Adipose tissue (tissue), 3 donors: ENCODE data around the gene GOLGA1. TPM values are rescaled to one million over a fixed set of nuclear protein-coding genes. Genes with fewer than 3 reads are reported as not detected.
"Not testable (repeated sequence)": the region's sequence is repeated elsewhere in the genome, so short reads cannot be mapped to it uniquely, and the experiment has no call there.

ENCODE experiments used
- H3K27ac ChIP-seq: one replicate; pipeline ENCODE4 v1.5.1; 2013; ENCODE audit warnings: low read depth, low read length
- WGBS, 3 donors: extraction: QIAGEN DNeasy Blood & Tissue Kit; methylation state at CpG; one replicate each; pipeline ENCODE4 v1.1.7; 2013; 5-methylcytosine and 5-hydroxymethylcytosine counted together
- polyA plus RNA-seq, 3 donors: library from polyadenylated mRNA; stranded (reverse); fragments of 200-250 nt; gene quantifications; one replicate each; pipeline ENCODE4 v1.2.3, GENCODE V29; 2013
- donor health status: healthy with polysubstance abuse.
- donor health status: Bipolar disorder and iron deficiency.
- donor health status: healthy.

GOLGA1 gene, protein sequence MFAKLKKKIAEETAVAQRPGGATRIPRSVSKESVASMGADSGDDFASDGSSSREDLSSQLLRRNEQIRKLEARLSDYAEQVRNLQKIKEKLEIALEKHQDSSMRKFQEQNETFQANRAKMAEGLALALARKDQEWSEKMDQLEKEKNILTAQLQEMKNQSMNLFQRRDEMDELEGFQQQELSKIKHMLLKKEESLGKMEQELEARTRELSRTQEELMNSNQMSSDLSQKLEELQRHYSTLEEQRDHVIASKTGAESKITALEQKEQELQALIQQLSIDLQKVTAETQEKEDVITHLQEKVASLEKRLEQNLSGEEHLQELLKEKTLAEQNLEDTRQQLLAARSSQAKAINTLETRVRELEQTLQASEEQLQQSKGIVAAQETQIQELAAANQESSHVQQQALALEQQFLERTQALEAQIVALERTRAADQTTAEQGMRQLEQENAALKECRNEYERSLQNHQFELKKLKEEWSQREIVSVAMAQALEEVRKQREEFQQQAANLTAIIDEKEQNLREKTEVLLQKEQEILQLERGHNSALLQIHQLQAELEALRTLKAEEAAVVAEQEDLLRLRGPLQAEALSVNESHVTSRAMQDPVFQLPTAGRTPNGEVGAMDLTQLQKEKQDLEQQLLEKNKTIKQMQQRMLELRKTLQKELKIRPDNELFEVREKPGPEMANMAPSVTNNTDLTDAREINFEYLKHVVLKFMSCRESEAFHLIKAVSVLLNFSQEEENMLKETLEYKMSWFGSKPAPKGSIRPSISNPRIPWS
- 10 to 100 TPM in 1 of 3 donors, 1 to 10 TPM in 2; 6.4 to 10.0 (median 8.2) TPM for polyA plus RNA-seq

DNA sequence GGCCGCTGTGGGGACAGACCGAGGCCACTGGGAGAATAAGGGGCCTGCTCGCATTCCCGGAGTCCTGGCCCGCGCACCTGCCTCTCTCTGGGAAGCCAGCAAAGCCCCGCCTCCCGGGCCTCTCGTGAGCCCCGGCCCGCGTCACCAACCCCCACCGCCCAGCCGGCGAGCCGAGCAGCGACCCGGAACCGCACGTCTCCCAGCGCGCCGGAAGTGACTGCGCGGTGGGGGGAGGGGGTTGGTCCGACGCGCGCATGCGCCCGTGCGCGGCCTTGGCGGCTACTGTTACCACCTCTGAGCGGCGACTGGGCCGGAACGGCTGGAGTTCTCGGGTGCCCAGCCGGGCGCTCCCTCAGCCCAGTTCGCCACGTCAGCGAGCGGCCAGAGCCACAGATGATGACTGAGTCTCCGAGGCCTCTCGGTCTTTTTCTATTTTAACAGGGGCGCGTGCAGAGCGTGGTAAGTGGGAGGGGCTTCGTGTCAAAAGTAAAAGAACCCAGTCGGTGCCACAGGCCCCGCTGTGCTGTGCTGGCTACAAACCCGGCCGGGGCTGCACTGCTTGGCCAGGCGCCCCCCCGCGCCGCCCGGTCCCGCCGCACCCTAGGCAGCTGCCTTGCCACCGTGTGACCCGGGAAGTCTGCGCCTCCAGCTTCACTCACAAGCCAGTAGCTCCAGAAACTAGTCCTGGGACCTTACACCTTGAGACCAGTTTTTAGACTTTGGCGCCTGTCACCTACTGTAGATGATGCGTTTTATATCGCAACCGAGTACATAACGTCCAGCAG lies at the start of gene GOLGA1:
GOLGA1 (minus strand) TSS at position 190 of the 785 bp plus-strand sequence. CDS start 2,372 bp downstream, outside the sequence.
- 0 to 1% (median 1%) methylated on average over 52 to 70 of the region's 70 CpGs for WGBS, 3 donors
- H3K27ac ChIP-seq: peak within 1 kb of the TSS; percentile 87

DNA sequence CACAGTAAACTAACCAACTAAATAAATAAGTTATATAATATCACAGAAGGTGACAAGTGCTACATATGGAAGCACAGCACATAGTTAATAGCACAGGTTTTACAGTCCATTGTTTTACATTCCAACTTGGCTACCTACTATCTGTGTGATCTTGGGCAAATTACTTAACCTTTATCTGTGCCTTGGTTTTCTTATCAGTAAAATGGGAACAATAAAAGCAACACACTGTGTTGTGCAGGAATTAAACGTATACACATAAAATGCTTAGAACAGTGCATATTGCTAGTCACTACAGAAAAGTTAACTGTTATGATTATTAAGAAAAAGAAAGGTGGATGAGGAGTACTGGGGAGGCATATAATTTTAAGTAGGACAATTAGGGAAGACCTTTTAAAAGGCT lies 42.8 kb upstream of the GOLGA1 start:
- WGBS, 3 donors: 81 to 95% (median 91%) methylated on average over 1 of the region's 1 CpG

DNA sequence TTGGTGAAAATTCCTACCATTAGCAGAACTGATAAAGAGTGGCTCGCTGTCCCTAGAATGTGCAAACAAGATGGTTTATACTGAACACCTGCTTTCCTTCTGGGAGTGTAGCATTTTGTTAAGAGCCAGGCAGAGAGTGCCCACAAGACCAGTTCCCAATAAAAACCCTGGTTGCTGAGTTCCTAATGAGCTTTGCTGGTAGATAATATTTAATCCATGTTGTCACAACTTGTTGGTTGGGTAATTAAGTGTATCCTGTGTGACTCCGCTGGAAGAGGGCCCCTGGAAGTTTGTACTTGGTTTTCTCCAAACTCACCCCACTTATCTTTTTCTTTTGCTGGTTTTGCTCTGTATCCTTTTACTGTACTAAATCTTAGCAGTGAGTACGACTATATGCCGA lies 39.5 kb upstream of the GOLGA1 start:
- H3K27ac ChIP-seq: no peak overlapping the region
- 74 to 90% (median 89%) methylated on average over 4 of the region's 4 CpGs for WGBS, 3 donors

More for the DNA sequence above, 42.8 kb upstream of the GOLGA1 start:
- no peak overlapping the region for H3K27ac ChIP-seq

DNA sequence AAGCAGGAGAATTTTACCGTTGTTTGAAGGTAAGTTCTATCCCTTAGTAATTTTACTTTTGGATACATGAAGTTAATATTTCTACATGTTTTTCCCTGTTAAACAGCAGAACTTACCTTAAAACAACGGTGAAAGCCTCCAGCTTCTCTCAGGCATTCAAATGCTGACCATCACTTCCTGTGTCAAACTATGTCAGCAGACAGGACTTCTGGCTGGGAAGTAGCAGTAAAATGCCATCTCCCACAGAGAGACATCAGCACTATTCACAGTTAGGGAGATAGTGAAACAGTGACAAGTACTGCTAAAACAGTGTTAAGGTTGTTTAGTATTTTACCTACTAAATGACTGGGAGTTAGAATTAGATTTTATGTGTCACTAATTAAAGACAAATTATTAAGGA lies 34.2 kb upstream of the GOLGA1 start:
- 48 to 63% (median 61%) methylated on average over 2 of the region's 2 CpGs for WGBS, 3 donors
- no peak overlapping the region for H3K27ac ChIP-seq

DNA sequence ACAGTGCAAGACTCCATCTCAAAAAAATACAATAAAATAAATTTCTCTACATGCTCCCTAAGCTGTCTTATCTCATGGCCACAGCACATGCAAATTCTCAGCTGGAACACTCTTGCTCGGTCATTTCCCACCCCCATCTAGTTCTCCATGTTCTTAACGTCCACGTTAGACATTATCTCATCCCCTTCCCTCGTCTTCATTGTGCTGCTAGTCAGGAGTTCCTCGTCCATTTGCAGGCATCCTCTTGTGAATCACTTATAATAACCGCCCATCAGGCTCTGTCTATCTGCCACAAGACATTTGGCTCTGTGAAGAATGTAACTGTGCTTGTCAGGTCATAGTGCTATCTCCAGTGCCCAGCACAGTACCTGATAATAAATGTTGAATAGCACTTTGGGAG lies 32.9 kb upstream of the GOLGA1 start:
- no peak overlapping the region for H3K27ac ChIP-seq
- 93 to 97% (median 93%) methylated on average over 6 of the region's 6 CpGs for WGBS, 3 donors

DNA sequence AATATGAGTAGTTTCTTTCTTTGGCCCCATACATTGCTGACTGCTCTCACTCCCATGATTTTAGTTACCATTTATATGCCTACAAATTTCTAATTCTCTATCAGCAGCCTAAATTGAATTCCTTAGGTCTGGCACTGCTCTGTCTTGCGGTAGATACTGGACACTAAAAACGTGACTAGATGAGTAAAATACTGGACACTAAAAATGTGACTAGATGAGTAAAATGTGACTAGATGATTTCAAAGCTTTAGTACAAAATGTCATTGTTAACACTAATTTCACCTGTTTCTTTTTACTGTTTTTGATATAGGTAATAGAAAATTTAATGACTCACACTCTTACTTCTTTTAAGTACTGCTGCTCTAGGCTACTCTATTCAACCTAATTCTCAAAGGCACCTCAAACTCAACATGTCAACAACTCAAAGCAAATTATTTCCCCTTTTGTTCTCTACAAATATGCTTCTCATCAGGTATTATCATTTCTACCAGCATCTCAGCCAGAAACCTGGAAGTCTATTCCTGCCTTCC lies 31.4 kb upstream of the GOLGA1 start:
- no peak overlapping the region for H3K27ac ChIP-seq

DNA sequence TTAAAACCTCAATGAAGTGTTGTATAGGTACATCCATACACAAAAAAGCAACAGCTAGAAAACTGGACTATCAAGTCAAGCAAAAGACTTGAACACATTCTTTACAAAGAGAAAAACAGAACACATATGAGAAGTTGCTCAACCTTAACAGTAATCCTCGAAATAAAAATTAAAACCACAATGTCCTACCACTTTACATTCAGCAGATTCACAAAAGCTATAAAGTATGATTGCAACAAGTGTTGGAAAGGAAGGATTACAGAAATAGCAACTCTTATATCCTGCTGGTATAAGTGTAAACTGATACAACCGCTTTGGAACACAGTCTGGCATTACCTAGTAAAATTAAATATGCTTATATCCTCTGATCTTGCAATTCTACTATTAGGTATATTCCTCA lies 28.5 kb upstream of the GOLGA1 start:
- H3K27ac ChIP-seq: no peak overlapping the region
- WGBS, 3 donors: 55 to 86% (median 62%) methylated on average over 2 of the region's 2 CpGs

More for the DNA sequence above, 31.4 kb upstream of the GOLGA1 start:
- WGBS, 3 donors: 94 to 99% (median 97%) methylated on average over 2 of the region's 2 CpGs

DNA sequence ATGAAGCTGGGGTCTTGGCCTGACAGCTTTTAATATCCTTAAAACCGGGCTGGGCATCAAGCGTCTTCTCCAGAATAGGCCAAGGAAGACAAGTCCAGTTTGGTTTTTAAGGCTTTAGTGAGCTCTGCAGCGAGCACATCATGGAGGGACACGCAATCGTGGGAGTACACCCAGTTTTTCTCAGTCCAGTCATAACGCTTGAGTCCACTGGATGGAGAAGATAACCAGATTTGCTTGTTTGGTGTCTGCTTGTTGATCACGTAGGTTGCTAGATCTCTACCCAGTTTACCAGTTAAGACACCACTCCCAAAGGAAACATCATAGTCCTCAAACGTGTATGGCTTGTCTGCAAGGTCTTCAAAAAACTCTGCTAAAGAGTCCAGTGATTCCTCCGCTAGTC lies 27.4 kb upstream of the GOLGA1 start:
- no peak overlapping the region for H3K27ac ChIP-seq
- 91 to 93% (median 93%) methylated on average over 9 of the region's 9 CpGs for WGBS, 3 donors

DNA sequence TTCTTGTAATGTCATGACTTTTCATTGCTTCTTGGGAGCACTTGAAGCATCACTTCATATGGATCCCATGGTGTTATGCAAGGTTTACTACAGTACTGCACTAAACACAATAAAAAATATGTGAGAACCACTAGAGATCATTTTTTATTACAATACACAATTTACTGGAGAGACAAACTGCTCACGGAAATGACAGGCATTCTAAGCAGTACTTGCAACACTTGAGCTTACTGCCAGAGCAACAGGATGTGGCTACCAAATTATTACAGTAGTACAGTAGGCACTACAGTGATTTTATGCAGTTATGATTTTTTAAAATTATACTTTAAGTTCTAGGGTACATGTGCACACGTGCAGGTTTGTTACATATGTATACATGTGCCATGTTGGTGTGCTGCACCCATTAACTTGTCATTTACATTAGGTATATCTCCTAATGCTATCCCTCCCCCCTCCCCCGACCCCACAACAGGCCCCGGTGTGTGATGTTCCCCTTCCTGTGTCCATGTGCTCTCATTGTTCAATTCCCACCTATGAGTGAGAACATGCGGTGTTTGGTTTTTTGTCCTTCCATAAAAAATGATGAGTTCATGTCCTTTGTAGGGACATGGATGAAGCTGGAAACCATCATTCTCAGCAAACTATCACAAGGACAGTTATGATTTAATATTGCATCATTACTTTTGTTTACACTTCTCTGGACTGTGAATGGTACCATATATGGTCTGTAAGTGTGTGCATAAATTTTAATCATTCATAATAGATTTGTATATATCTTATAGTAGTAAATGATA lies 25.1 kb upstream of the GOLGA1 start:
- not testable (repeated sequence) for H3K27ac ChIP-seq
- 50 to 72% (median 51%) methylated on average over 5 of the region's 5 CpGs for WGBS, 3 donors

DNA sequence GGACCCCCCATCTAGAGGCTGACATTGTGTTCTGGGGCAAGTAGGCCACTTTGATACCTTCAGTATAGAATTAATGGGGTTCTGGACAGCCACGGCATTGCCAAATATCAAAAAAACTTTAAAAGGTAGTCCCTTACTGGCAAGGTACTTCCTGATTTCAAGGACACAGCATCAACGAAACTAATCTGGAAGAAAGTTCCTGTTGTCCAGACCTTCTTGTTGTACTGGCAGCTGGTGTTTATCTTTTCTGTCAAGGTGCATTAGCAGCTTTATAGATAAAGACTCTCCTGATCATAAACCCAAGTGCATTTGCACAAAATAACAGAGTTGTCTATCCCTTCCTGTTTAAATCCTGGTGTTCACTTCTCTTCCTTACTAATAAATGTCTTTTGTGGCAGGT lies 23.7 kb upstream of the GOLGA1 start:
- 19 to 51% (median 31%) methylated on average over 2 of the region's 2 CpGs for WGBS, 3 donors
- no peak overlapping the region for H3K27ac ChIP-seq

DNA sequence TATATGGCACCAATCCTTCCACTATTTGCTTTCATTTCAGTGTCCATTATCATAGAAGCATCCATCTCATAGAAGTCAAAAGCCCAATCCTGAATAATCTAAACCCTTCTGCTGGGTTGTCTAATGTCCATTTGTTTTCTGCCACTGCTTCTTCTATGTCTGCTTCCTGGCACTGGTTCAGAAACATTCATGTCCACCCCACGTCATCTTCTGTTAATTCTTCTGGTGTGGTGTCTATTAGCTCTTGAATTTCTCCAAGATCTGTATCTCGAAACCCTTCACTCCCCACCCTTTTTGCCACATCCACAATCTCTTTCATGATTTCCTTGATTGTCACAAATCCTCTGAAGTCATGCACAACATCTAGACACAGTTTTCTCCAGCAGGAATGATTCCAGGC lies 23.2 kb upstream of the GOLGA1 start:
- WGBS, 3 donors: 76 to 96% (median 85%) methylated on average over 2 of the region's 2 CpGs

DNA sequence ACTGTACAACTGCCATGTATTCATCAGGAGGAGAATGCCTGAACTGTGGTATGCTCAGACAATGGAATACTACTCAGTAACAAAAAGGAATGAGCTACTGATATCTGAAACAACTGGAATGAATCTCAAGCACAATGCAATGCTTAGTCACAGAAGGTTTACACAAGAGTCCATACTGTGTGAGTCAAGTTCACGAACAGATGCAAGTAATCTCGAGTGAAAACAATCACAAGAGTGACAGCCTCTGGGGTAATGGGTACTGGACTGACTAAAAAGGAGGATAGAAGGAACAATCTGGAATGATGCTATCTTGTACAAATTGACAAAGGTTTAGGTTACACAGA lies 19.5 kb upstream of the GOLGA1 start:
- no peak overlapping the region for H3K27ac ChIP-seq
- 87 to 91% (median 88%) methylated on average over 2 of the region's 2 CpGs for WGBS, 3 donors

More for the DNA sequence above, 23.2 kb upstream of the GOLGA1 start:
- no peak overlapping the region for H3K27ac ChIP-seq

DNA sequence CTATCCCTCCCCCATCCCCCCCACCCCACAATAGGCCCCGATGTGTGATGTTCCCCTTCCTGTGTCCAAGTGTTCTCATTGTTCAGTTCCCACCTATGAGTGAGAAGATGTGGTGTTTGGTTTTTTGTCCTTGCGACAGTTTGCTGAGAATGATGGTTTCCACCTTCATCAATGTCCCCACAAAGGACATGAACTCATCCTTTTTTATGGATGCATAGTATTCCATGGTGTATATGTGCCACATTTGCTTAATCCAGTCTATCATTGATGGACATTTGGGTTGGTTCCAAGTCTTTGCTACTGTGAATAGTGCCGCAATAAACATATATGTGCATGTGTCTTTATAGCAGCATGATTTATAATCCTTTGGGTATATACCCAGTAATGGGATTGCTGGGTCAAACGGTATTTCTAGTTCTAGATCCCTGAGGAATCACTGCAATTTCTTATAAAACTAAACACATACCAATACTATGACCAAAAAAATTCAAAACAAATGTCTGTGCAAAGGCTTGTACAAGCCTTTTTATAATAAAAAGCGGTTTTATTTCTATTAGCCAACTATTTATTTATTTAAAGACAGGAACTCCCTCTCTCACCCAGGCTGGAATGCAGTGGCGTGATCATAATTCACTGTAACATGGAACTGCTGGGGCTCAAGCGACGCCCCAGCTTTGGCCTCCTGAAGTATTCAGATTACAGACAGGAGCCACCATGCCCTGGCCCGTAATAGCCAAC lies 19.0 kb upstream of the GOLGA1 start:
- WGBS, 3 donors: 96 to 98% (median 97%) methylated on average over 9 of the region's 9 CpGs
- not testable (repeated sequence) for H3K27ac ChIP-seq

DNA sequence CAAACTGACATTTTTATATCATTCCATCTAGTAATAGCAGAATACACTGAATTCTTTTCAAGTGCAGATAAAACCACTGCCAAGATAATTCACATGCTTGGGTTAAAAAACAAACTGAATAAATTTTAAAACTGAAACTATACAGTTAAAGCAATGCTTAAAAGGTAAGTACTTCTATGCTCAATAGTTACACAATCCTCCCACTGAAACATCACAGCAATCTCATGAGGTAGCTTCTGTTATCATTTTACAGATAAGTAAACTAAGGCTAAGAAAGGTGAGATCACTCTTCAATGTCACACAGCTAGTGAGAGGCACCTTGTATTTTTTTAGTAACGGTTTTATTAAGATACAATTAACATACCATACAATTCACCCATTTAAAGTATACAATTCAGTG lies 13.4 kb upstream of the GOLGA1 start:
- WGBS, 3 donors: 86 to 93% (median 86%) methylated on average over 1 of the region's 1 CpG
- no peak overlapping the region for H3K27ac ChIP-seq

DNA sequence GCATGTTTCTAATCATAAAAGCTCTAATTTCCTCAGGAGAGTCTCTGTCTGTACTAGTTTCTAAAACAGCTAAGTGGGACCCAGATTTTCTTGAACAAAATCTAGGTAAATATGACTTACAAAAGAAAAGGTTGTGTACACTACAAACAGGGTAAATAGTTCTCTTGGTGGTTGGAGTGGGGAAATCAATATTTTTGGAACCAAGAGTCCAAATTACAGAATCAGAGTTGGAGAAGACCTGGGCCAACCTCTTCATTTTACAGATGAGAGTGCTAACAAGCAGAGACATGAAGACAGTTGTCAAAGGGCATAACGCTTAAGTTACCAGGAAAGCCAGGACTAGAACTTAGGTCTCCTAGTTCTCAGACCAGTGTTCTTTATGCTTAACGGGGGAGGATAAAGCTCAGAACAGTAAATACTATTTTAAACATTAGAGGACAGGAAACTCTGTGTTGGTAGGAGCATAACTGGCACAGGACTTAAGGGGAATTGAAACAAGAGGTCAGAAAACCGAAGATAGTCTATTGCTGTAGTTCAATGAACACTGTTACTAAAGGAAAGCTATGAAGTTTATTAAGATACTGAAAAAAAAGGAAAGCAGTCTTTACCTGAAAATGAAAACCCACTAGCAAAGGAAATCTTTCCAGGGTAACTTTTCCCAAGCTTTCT lies 9.3 kb upstream of the GOLGA1 start:
- H3K27ac ChIP-seq: no peak overlapping the region
- 74 to 81% (median 77%) methylated on average over 3 of the region's 3 CpGs for WGBS, 3 donors

DNA sequence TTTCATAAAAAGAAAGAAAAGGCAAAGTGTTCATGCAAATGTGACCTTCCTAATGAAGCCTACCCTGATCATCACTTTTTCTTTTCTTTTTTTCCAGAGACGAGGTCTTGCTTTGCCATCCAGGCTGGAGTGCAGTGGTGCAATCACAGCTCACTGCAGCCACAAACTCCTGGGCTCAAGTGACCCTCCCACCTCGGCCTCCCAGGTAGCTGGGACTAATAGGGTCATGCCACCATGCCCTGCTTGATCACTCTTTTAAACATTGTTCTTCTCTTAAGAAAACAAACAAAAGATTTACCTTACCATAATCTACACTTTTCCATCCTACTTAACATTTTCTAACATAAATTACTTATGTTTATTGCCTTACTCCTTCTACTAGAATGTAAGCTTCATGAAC lies 8.5 kb upstream of the GOLGA1 start:
- WGBS, 3 donors: 81 to 83% (median 83%) methylated on average over 2 of the region's 2 CpGs

More for the DNA sequence above, 8.5 kb upstream of the GOLGA1 start:
- H3K27ac ChIP-seq: no peak overlapping the region
